Measurements from ENCODE around the gene LEP. TPM values are rescaled to one million over a fixed set of nuclear protein-coding genes. Genes with fewer than 3 reads are reported as not detected.

The LEP gene
- total RNA-seq, 1 experiment from 2014 or later = not detected

GRCh38 chr7:128266529-128266882 is 25.4 kb downstream of the LEP start:
- Histone ChIP-seq H3K4me2 (ENCODE audit: low read depth, low read length, poor library complexity, severe bottlenecking) (no peak overlapping the region), H2AFZ (ENCODE audit: low read length) (no peak overlapping the region)

GRCh38 chr7:128266883-128267594 is 26.0 kb downstream of the LEP start:
- no peak overlapping the region for H3K4me3 ChIP-seq (ENCODE audit: low read length)
- H3K4me1 ChIP-seq (ENCODE audit: low read length) = no peaks in the 10 kb centered on the region
- no peak overlapping the region for H2AFZ ChIP-seq (ENCODE audit: low read length)
- no peak for DNase-seq
- no peak overlapping the region for H3K9ac ChIP-seq (ENCODE audit: low read length)
- no peak overlapping the region for H3K4me2 ChIP-seq (ENCODE audit: low read depth, low read length, poor library complexity, severe bottlenecking)
- no peaks in the 10 kb centered on the region for H4K20me1 ChIP-seq (ENCODE audit: insufficient read depth, low read depth, low read length)
- H3K9me3 ChIP-seq (ENCODE audit: low read length) = no peaks in the 10 kb centered on the region
- no peaks in the 10 kb centered on the region for H3K27me3 ChIP-seq (ENCODE audit: low read length)
- H3K36me3 ChIP-seq (ENCODE audit: insufficient read depth, low read length) = no peaks in the 10 kb centered on the region
- H3K27ac ChIP-seq (ENCODE audit: low read length) = no peak overlapping the region
- H3K9me2 ChIP-seq (replicated peaks; ENCODE audit: insufficient read depth, low read length) = no peaks in the 10 kb centered on the region
- H3K79me2 ChIP-seq (ENCODE audit: low read length) = no peaks in the 10 kb centered on the region

More at GRCh38 chr7:128266529-128266882, 25.4 kb downstream of the LEP start:
- no peaks in the 10 kb centered on the region for H3K9me2 ChIP-seq (replicated peaks; ENCODE audit: insufficient read depth, low read length)
- no peak for DNase-seq
- H3K9me3 ChIP-seq (ENCODE audit: low read length) = no peaks in the 10 kb centered on the region
- H3K27ac ChIP-seq (ENCODE audit: low read length) = no peak overlapping the region
- no peak overlapping the region for H3K4me3 ChIP-seq (ENCODE audit: low read length)
- H4K20me1 ChIP-seq (ENCODE audit: insufficient read depth, low read depth, low read length) = no peaks in the 10 kb centered on the region
- H3K36me3 ChIP-seq (ENCODE audit: insufficient read depth, low read length) = no peaks in the 10 kb centered on the region
- no peaks in the 10 kb centered on the region for H3K4me1 ChIP-seq (ENCODE audit: low read length)
- H3K9ac ChIP-seq (ENCODE audit: low read length) = no peak overlapping the region
- no peaks in the 10 kb centered on the region for H3K27me3 ChIP-seq (ENCODE audit: low read length)
- H3K79me2 ChIP-seq (ENCODE audit: low read length) = no peaks in the 10 kb centered on the region

- no peaks in the 10 kb centered on the region for H3K4me1 ChIP-seq (ENCODE audit: low read length)
- H3K9me3 ChIP-seq (ENCODE audit: low read length) = no peaks in the 10 kb centered on the region
- H3K4me3 ChIP-seq (ENCODE audit: low read length) = no peak overlapping the region
- H3K9ac ChIP-seq (ENCODE audit: low read length) = no peak overlapping the region
- H3K79me2 ChIP-seq (ENCODE audit: low read length) = no peaks in the 10 kb centered on the region
- H2AFZ ChIP-seq (ENCODE audit: low read length) = no peak overlapping the region
- no peak overlapping the region for H3K27ac ChIP-seq (ENCODE audit: low read length)
- no peaks in the 10 kb centered on the region; the same call in 1 of the 2 replicates for H4K20me1 ChIP-seq (ENCODE audit: insufficient read depth, low read depth, low read length)
- no peak overlapping the region for H3K4me2 ChIP-seq (ENCODE audit: low read depth, low read length, poor library complexity, severe bottlenecking)
- H3K9me2 ChIP-seq (replicated peaks; ENCODE audit: insufficient read depth, low read length) = no peaks in the 10 kb centered on the region
- DNase-seq = no peak
- H3K27me3 ChIP-seq (ENCODE audit: low read length) = no peaks in the 10 kb centered on the region
- H3K36me3 ChIP-seq (ENCODE audit: insufficient read depth, low read length) = no peaks in the 10 kb centered on the region
Measured at GRCh38 chr7:128267595-128267924, 26.5 kb downstream of the LEP start.

- Histone ChIP-seq H3K4me2 (ENCODE audit: low read depth, low read length, poor library complexity, severe bottlenecking) (no peak overlapping the region), H4K20me1 (ENCODE audit: insufficient read depth, low read depth, low read length) (no peaks in the 10 kb centered on the region; the same call in 1 of the 2 replicates), H3K79me2 (ENCODE audit: low read length) (no peaks in the 10 kb centered on the region), H3K4me3 (ENCODE audit: low read length) (no peak overlapping the region), H3K4me1 (ENCODE audit: low read length) (no peaks in the 10 kb centered on the region), H3K27me3 (ENCODE audit: low read length) (no peaks in the 10 kb centered on the region), H3K36me3 (ENCODE audit: insufficient read depth, low read length) (no peaks in the 10 kb centered on the region), H3K9me2 (replicated peaks; ENCODE audit: insufficient read depth, low read length) (no peaks in the 10 kb centered on the region), H3K9me3 (ENCODE audit: low read length) (no peaks in the 10 kb centered on the region), H3K27ac (ENCODE audit: low read length) (no peak overlapping the region), H3K9ac (ENCODE audit: low read length) (no peak overlapping the region), H2AFZ (ENCODE audit: low read length) (no peak overlapping the region)
- DNase-seq = no peak
Measured at GRCh38 chr7:128268233-128268632, 27.2 kb downstream of the LEP start.

GRCh38 chr7:128270826-128271272 is 29.8 kb downstream of the LEP start:
- H3K36me3 ChIP-seq (ENCODE audit: insufficient read depth, low read length) = no peaks in the 10 kb centered on the region
- H3K9me3 ChIP-seq (ENCODE audit: low read length) = no peaks in the 10 kb centered on the region
- no peak overlapping the region for H3K4me3 ChIP-seq (ENCODE audit: low read length)
- no peaks in the 10 kb centered on the region for H3K79me2 ChIP-seq (ENCODE audit: low read length)
- no peaks in the 10 kb centered on the region for H3K27me3 ChIP-seq (ENCODE audit: low read length)
- H3K27ac ChIP-seq (ENCODE audit: low read length) = no peak overlapping the region
- H3K4me2 ChIP-seq (ENCODE audit: low read depth, low read length, poor library complexity, severe bottlenecking) = no peak overlapping the region
- H3K9me2 ChIP-seq (replicated peaks; ENCODE audit: insufficient read depth, low read length) = no peaks in the 10 kb centered on the region
- no peak overlapping the region for H3K9ac ChIP-seq (ENCODE audit: low read length)
- no peaks in the 10 kb centered on the region for H3K4me1 ChIP-seq (ENCODE audit: low read length)
- no peak for DNase-seq
- no peak overlapping the region for H2AFZ ChIP-seq (ENCODE audit: low read length)
- no peaks in the 10 kb centered on the region; the same call in 1 of the 2 replicates for H4K20me1 ChIP-seq (ENCODE audit: insufficient read depth, low read depth, low read length)

GRCh38 chr7:128271471-128271941 is 30.4 kb downstream of the LEP start:
- no peak overlapping the region for H3K9ac ChIP-seq (ENCODE audit: low read length)
- no peaks in the 10 kb centered on the region for H3K9me3 ChIP-seq (ENCODE audit: low read length)
- H3K79me2 ChIP-seq (ENCODE audit: low read length) = no peaks in the 10 kb centered on the region
- no peak for DNase-seq
- no peak overlapping the region for H2AFZ ChIP-seq (ENCODE audit: low read length)
- no peaks in the 10 kb centered on the region; the same call in 1 of the 2 replicates for H4K20me1 ChIP-seq (ENCODE audit: insufficient read depth, low read depth, low read length)
- H3K36me3 ChIP-seq (ENCODE audit: insufficient read depth, low read length) = no peaks in the 10 kb centered on the region
- no peaks in the 10 kb centered on the region for H3K27me3 ChIP-seq (ENCODE audit: low read length)
- no peaks in the 10 kb centered on the region for H3K9me2 ChIP-seq (replicated peaks; ENCODE audit: insufficient read depth, low read length)
- no peak overlapping the region for H3K27ac ChIP-seq (ENCODE audit: low read length)
- no peak overlapping the region for H3K4me3 ChIP-seq (ENCODE audit: low read length)
- H3K4me1 ChIP-seq (ENCODE audit: low read length) = no peaks in the 10 kb centered on the region
- H3K4me2 ChIP-seq (ENCODE audit: low read depth, low read length, poor library complexity, severe bottlenecking) = no peak overlapping the region

GRCh38 chr7:128271942-128272481 is 30.9 kb downstream of the LEP start:
- Histone ChIP-seq H3K9ac (ENCODE audit: low read length) (no peak overlapping the region), H2AFZ (ENCODE audit: low read length) (no peak overlapping the region)

GRCh38 chr7:128274246-128274883 is 33.3 kb downstream of the LEP start:
- H3K36me3 ChIP-seq (ENCODE audit: insufficient read depth, low read length) = no peaks in the 10 kb centered on the region
- H3K9ac ChIP-seq (ENCODE audit: low read length) = no peak overlapping the region

More at GRCh38 chr7:128271942-128272481, 30.9 kb downstream of the LEP start:
- H3K79me2 ChIP-seq (ENCODE audit: low read length) = no peaks in the 10 kb centered on the region
- H4K20me1 ChIP-seq (ENCODE audit: insufficient read depth, low read depth, low read length) = no peaks in the 10 kb centered on the region; the same call in 1 of the 2 replicates
- no peak overlapping the region for H3K27ac ChIP-seq (ENCODE audit: low read length)
- no peak overlapping the region for H3K4me3 ChIP-seq (ENCODE audit: low read length)
- no peak overlapping the region for H3K4me2 ChIP-seq (ENCODE audit: low read depth, low read length, poor library complexity, severe bottlenecking)
- no peak for DNase-seq
- no peaks in the 10 kb centered on the region for H3K36me3 ChIP-seq (ENCODE audit: insufficient read depth, low read length)
- H3K9me3 ChIP-seq (ENCODE audit: low read length) = no peaks in the 10 kb centered on the region
- H3K9me2 ChIP-seq (replicated peaks; ENCODE audit: insufficient read depth, low read length) = no peaks in the 10 kb centered on the region
- H3K27me3 ChIP-seq (ENCODE audit: low read length) = no peaks in the 10 kb centered on the region
- H3K4me1 ChIP-seq (ENCODE audit: low read length) = no peaks in the 10 kb centered on the region

More at GRCh38 chr7:128274246-128274883, 33.3 kb downstream of the LEP start:
- Histone ChIP-seq H2AFZ (ENCODE audit: low read length) (no peak overlapping the region), H3K27me3 (ENCODE audit: low read length) (no peaks in the 10 kb centered on the region), H3K27ac (ENCODE audit: low read length) (no peak overlapping the region), H4K20me1 (ENCODE audit: insufficient read depth, low read depth, low read length) (no peaks in the 10 kb centered on the region; the same call in 1 of the 2 replicates), H3K4me1 (ENCODE audit: low read length) (no peaks in the 10 kb centered on the region), H3K9me3 (ENCODE audit: low read length) (no peaks in the 10 kb centered on the region), H3K79me2 (ENCODE audit: low read length) (no peaks in the 10 kb centered on the region), H3K4me2 (ENCODE audit: low read depth, low read length, poor library complexity, severe bottlenecking) (no peak overlapping the region), H3K9me2 (replicated peaks; ENCODE audit: insufficient read depth, low read length) (no peaks in the 10 kb centered on the region), H3K4me3 (ENCODE audit: low read length) (no peak overlapping the region)
- DNase-seq = no peak
